Measurements from ENCODE around the gene SMAD6.

DNA sequence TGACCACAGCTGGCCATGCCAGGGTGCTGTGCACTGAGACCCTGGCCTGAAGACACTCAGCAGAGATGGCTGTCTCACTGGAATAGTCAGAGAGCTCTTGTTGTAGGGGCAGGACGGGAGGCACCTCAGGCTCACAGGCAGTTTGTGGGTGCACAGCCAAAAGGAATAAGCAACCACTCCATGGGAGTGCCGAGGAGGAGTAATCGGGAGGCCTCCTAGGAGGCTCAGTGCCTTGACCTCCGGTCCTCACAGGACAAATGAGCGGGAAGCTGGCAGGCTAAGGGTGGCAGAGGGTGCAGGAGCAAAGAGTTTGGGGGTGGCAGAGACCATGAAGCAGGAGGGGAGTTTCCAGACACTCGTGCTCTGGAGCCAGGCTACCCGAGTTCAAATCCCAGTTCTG, 81.7 kb downstream of the SMAD6 start:
- TF ChIP-seq EZH2phosphoT487 (IDR thresholded peaks at IDR 0.05; ENCODE audit: borderline replicate concordance, low read length) (no peak), EZH2 (IDR thresholded peaks at IDR 0.05; ENCODE audit: low read length, unreplicated experiment) (no peak)
- TF ChIP-seq, protein P1, sequence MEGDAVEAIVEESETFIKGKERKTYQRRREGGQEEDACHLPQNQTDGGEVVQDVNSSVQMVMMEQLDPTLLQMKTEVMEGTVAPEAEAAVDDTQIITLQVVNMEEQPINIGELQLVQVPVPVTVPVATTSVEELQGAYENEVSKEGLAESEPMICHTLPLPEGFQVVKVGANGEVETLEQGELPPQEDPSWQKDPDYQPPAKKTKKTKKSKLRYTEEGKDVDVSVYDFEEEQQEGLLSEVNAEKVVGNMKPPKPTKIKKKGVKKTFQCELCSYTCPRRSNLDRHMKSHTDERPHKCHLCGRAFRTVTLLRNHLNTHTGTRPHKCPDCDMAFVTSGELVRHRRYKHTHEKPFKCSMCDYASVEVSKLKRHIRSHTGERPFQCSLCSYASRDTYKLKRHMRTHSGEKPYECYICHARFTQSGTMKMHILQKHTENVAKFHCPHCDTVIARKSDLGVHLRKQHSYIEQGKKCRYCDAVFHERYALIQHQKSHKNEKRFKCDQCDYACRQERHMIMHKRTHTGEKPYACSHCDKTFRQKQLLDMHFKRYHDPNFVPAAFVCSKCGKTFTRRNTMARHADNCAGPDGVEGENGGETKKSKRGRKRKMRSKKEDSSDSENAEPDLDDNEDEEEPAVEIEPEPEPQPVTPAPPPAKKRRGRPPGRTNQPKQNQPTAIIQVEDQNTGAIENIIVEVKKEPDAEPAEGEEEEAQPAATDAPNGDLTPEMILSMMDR (conservative IDR thresholded peaks at IDR 0.05; ENCODE audit: low read depth, low read length), result no peak
